GM23248 (cell line): ENCODE measurements around the gene FOXN1.

ENCODE experiments used
- EZH2 ChIP-seq: fragments of 200-600 bp; sonication (generic); IDR thresholded peaks from 2 replicates; pipeline ENCODE4 v1.6.1; 2018; ENCODE audit warnings: antibody characterized with exemption, mild to moderate bottlenecking; ENCODE audit not compliant: insufficient read depth, poor library complexity, severe bottlenecking
- EZH2phosphoT487 ChIP-seq: fragments of 200-600 bp; sonication (generic); IDR thresholded peaks from 2 replicates; pipeline ENCODE4 v1.6.1; 2018; ENCODE audit warnings: antibody characterized with exemption, moderate library complexity, mild to moderate bottlenecking, low read depth; ENCODE audit not compliant: insufficient read depth

- no peak for TF ChIP-seq EZH2
- no peak for TF ChIP-seq EZH2phosphoT487
Measured at GRCh38 chr17:28494445-28495188, 11.5 kb upstream of the FOXN1 start.
